HEK293 (cell line): ENCODE results near the gene STEAP3.
A peak's percentile ranks its signal among the peaks of the same experiment; 100 is the strongest.

Experiments
- CTCF ChIA-PET: fragments of 350-600 bp; formaldehyde crosslinking; extraction: SDS; loops from one replicate; lab custom pipeline; 2021; ENCODE audit warnings: antibody characterized with exemption; lab: Yijun Ruan, JAX
- POLR2A ChIA-PET: fragments of 300-600 bp; formaldehyde crosslinking; extraction: SDS; loops from one replicate; lab custom pipeline; 2020; ENCODE audit warnings: antibody characterized with exemption, inconsistent platforms; lab: Yijun Ruan, JAX
- H3K27ac ChIP-seq: fragments of 200-500 bp; sonication (Bioruptor generic); 2 replicates; pipeline ENCODE4 v1.5.1; 2014; ENCODE audit warnings: low read depth, low read length, control low read depth, inconsistent platforms; ENCODE audit errors: extremely low read depth
- H3K36me3 ChIP-seq, 2 experiments: fragments of 200-500 bp in 1 of 2; sonication (Bioruptor generic) in 1 of 2; 1 replicate in 1 of 2; 2 replicates in 1 of 2; pipeline ENCODE4 v1.5.1; 2014 to 2017; ENCODE audit warnings: inconsistent platforms in 2 of 2, low read length in 2 of 2; ENCODE audit not compliant: control insufficient read depth in 2 of 2, insufficient read depth in 1 of 2
- H3K4me1 ChIP-seq: fragments of 200-500 bp; sonication (Bioruptor generic); 2 replicates; pipeline ENCODE4 v1.5.1; 2014; ENCODE audit warnings: mild to moderate bottlenecking, low read length, inconsistent platforms; ENCODE audit not compliant: control insufficient read depth, insufficient read depth
- H3K4me3 ChIP-seq: 2 replicates; pipeline ENCODE4 v1.5.1; 2011; ENCODE audit warnings: low read depth, mild to moderate bottlenecking, control low read depth, low read length, moderate library complexity
- H3K9me3 ChIP-seq: fragments of 200-500 bp; sonication (Bioruptor generic); 2 replicates; pipeline ENCODE4 v1.5.1; 2014; ENCODE audit warnings: low read depth, low read length, inconsistent platforms; ENCODE audit not compliant: control insufficient read depth, insufficient read depth
- BCL11A ChIP-seq: fragments of 450-650 bp; formaldehyde crosslinking; IDR thresholded peaks from 2 replicates; pipeline ENCODE4 v1.5.1; 2016; ENCODE audit warnings: low read depth, missing biosample characterization, missing genetic modification characterization
- GLI2 ChIP-seq: fragments of 450-650 bp; formaldehyde crosslinking; IDR thresholded peaks from 2 replicates; pipeline ENCODE4; 2017; ENCODE audit warnings: missing biosample characterization, missing genetic modification characterization, low read depth, borderline replicate concordance
- HOXC10 ChIP-seq: sonication (generic); formaldehyde crosslinking; IDR thresholded peaks from 2 replicates; pipeline ENCODE4 v1.8.1; 2023; ENCODE audit warnings: mild to moderate bottlenecking, missing genetic modification reagents
- KLF10 ChIP-seq: fragments of 450-650 bp; IDR thresholded peaks from 2 replicates; pipeline ENCODE4 v1.5.1; 2018; ENCODE audit warnings: missing biosample characterization, mild to moderate bottlenecking, missing genetic modification characterization
- MEIS1 ChIP-seq: sonication (generic); formaldehyde crosslinking; IDR thresholded peaks from 2 replicates; pipeline ENCODE4 v1.8.1; 2022; ENCODE audit warnings: missing genetic modification reagents, mild to moderate bottlenecking, borderline replicate concordance
- OSR2 ChIP-seq: fragments of 450-650 bp; formaldehyde crosslinking; IDR thresholded peaks from 2 replicates; pipeline ENCODE4 v1.5.1; 2016; ENCODE audit warnings: missing biosample characterization, missing genetic modification characterization
- SCRT1 ChIP-seq: fragments of 450-650 bp; formaldehyde crosslinking; IDR thresholded peaks from 2 replicates; pipeline ENCODE4 v1.5.1; 2016; ENCODE audit warnings: missing biosample characterization, missing genetic modification characterization, borderline replicate concordance
- SETDB1 ChIP-seq: IDR thresholded peaks from one replicate; pipeline ENCODE4 v1.6.1; 2017; ENCODE audit warnings: mild to moderate bottlenecking, low read length, moderate library complexity, mixed read lengths; ENCODE audit not compliant: insufficient read length
- SP2 ChIP-seq: fragments of 450-650 bp; formaldehyde crosslinking; IDR thresholded peaks from 2 replicates; pipeline ENCODE4 v1.5.1; 2016; ENCODE audit warnings: missing biosample characterization, missing genetic modification characterization
- SP7 ChIP-seq: fragments of 450-650 bp; formaldehyde crosslinking; IDR thresholded peaks from 2 replicates; pipeline ENCODE4 v1.5.1; 2016; ENCODE audit warnings: missing biosample characterization, missing genetic modification characterization
- ZFHX2 ChIP-seq: fragments of 450-650 bp; formaldehyde crosslinking; conservative IDR thresholded peaks from 2 replicates; pipeline ENCODE4 v1.5.1; 2016; ENCODE audit warnings: missing biosample characterization, missing genetic modification characterization
- ZNF174 ChIP-seq: fragments of 450-650 bp; formaldehyde crosslinking; IDR thresholded peaks from 2 replicates; pipeline ENCODE4 v1.5.0; 2017; ENCODE audit warnings: missing biosample characterization, mild to moderate bottlenecking, missing genetic modification characterization
- ZNF211 ChIP-seq: fragments of 450-650 bp; formaldehyde crosslinking; IDR thresholded peaks from 2 replicates; pipeline ENCODE4 v1.5.1; 2016; ENCODE audit warnings: low read depth, missing biosample characterization, missing genetic modification characterization
- ZNF221 ChIP-seq: fragments of 450-650 bp; formaldehyde crosslinking; IDR thresholded peaks from 2 replicates; pipeline ENCODE4 v1.5.1; 2017; ENCODE audit warnings: missing biosample characterization, missing genetic modification characterization, borderline replicate concordance
- ZNF341 ChIP-seq: fragments of 450-650 bp; formaldehyde crosslinking; IDR thresholded peaks from 2 replicates; pipeline ENCODE4; 2016; ENCODE audit warnings: low read depth, missing biosample characterization, missing genetic modification characterization
- ZNF366 ChIP-seq: fragments of 450-650 bp; formaldehyde crosslinking; conservative IDR thresholded peaks from 2 replicates; pipeline ENCODE4 v1.5.1; 2016; ENCODE audit warnings: missing biosample characterization, missing genetic modification characterization
- ZNF404 ChIP-seq: fragments of 450-650 bp; formaldehyde crosslinking; IDR thresholded peaks from 2 replicates; pipeline ENCODE4 v1.5.1; 2017; ENCODE audit warnings: missing biosample characterization, missing genetic modification characterization
- ZNF585B ChIP-seq: fragments of 450-650 bp; formaldehyde crosslinking; IDR thresholded peaks from 2 replicates; pipeline ENCODE4 v1.5.1; 2016; ENCODE audit warnings: missing biosample characterization, missing genetic modification characterization
- ZNF621 ChIP-seq: fragments of 450-650 bp; formaldehyde crosslinking; IDR thresholded peaks from 2 replicates; pipeline ENCODE4 v1.5.1; 2017; ENCODE audit warnings: missing biosample characterization, missing genetic modification characterization
- ZNF624 ChIP-seq: fragments of 450-650 bp; formaldehyde crosslinking; IDR thresholded peaks from 2 replicates; pipeline ENCODE4 v1.5.1; 2017; ENCODE audit warnings: missing biosample characterization, missing genetic modification characterization
- ZNF629 ChIP-seq: fragments of 450-650 bp; formaldehyde crosslinking; IDR thresholded peaks from 2 replicates; pipeline ENCODE4 v1.5.1; 2017; ENCODE audit warnings: missing biosample characterization, missing genetic modification characterization
- ZNF701 ChIP-seq: fragments of 450-650 bp; formaldehyde crosslinking; IDR thresholded peaks from 2 replicates; pipeline ENCODE4 v1.5.1; 2016; ENCODE audit warnings: missing biosample characterization, missing genetic modification characterization
- ZNF747 ChIP-seq: fragments of 450-650 bp; formaldehyde crosslinking; IDR thresholded peaks from 2 replicates; pipeline ENCODE4 v1.5.1; 2016; ENCODE audit warnings: missing biosample characterization, missing genetic modification characterization
- ZSCAN30 ChIP-seq: fragments of 450-650 bp; IDR thresholded peaks from 2 replicates; pipeline ENCODE4 v1.5.1; 2018; ENCODE audit warnings: missing biosample characterization, mild to moderate bottlenecking, missing genetic modification characterization, moderate library complexity
- TF ChIP-seq, protein P1 (sequence below): fragments of 450-650 bp; formaldehyde crosslinking; IDR thresholded peaks from 2 replicates; pipeline ENCODE4 v1.5.1; 2017; ENCODE audit warnings: missing biosample characterization, mild to moderate bottlenecking, missing genetic modification characterization, moderate library complexity
- TF ChIP-seq, protein P2 (sequence below): fragments of 450-650 bp; formaldehyde crosslinking; IDR thresholded peaks from 2 replicates; pipeline ENCODE4 v1.5.1; 2016; ENCODE audit warnings: missing biosample characterization, missing genetic modification characterization
- TF ChIP-seq, protein P3 (sequence below): fragments of 450-650 bp; formaldehyde crosslinking; IDR thresholded peaks from 2 replicates; pipeline ENCODE4 v1.5.1; 2016; ENCODE audit warnings: missing biosample characterization, missing genetic modification characterization
- TF ChIP-seq, protein P4 (sequence below): fragments of 450-650 bp; formaldehyde crosslinking; IDR thresholded peaks from 2 replicates; pipeline ENCODE4 v1.5.1; 2017; ENCODE audit warnings: missing biosample characterization, missing genetic modification characterization
- TF ChIP-seq, protein P5 (sequence below): fragments of 450-650 bp; formaldehyde crosslinking; IDR thresholded peaks from 2 replicates; pipeline ENCODE4 v1.5.1; 2016; ENCODE audit warnings: missing biosample characterization, missing genetic modification characterization
- TF ChIP-seq, protein P6 (sequence below): fragments of 450-650 bp; formaldehyde crosslinking; IDR thresholded peaks from 2 replicates; pipeline ENCODE4 v1.5.1; 2016; ENCODE audit warnings: missing biosample characterization, missing genetic modification characterization

Gene STEAP3

DNA sequence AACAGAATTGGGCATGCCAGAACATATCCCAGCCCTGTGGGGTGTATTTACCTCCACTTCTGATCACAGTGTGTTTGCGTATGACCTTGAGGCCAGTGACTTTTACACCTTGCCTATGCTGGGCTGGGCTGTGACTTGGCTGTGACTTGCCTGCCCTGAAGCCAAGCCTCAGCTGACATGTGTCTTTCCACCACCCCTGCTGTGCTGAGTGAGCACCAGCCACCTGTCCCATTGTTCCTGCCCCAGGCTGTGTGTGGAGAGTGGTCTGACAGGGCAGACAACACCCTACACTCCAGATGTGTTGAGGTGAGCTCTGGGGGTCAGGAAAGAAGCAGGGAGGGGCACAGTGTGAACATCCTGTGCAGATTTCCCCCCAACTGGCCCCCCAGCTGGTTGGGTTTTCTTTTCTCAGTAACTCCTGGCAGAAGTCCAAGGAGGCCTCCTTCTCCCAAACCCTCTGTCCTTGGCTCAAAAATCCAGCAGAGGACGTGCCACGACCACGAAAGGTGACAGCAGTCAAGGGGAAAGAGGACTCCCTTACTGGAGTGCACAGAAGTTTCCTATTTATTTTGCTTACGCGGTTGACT lies 5.1 kb upstream of the STEAP3 start:
- Histone ChIP-seq H3K9me3 (no peaks in the 10 kb centered on the region), H3K36me3 (no peaks in the 10 kb centered on the region), H3K27ac (peak overlapping the region; percentile 11; the same call in 1 of the 2 replicates), H3K4me1 (peaks cover 13% of the 10 kb centered on the region), H3K4me3 (no peak overlapping the region)
- ChIA-PET CTCF (interaction anchor here (0.6 to 6.0 kb wide), 36 partner anchors 8 to 484 kb away, joined by 3 to 53 read pairs (median 4); no protein-coding TSS in a partner anchor), POLR2A (interaction anchor here (1.6 kb wide), 1 partner anchor 22 kb away, joined by 4 read pairs; no protein-coding TSS in a partner anchor)
- TF ChIP-seq SP7 (tag by site-specific recombination): no peak
- TF ChIP-seq ZNF629 (tag by site-specific recombination): no peak
- no peak for TF ChIP-seq ZNF174 (tag by site-specific recombination)
- TF ChIP-seq ZNF621 (tag by site-specific recombination): no peak
- TF ChIP-seq ZNF701: no peak
- no peak for TF ChIP-seq BCL11A (tag by site-specific recombination)
- TF ChIP-seq ZSCAN30 (tag by site-specific recombination): no peak
- no peak for TF ChIP-seq GLI2 (tag by site-specific recombination)
- no peak for TF ChIP-seq ZNF366
- TF ChIP-seq ZNF747 (tag by site-specific recombination): no peak
- TF ChIP-seq, protein P1, sequence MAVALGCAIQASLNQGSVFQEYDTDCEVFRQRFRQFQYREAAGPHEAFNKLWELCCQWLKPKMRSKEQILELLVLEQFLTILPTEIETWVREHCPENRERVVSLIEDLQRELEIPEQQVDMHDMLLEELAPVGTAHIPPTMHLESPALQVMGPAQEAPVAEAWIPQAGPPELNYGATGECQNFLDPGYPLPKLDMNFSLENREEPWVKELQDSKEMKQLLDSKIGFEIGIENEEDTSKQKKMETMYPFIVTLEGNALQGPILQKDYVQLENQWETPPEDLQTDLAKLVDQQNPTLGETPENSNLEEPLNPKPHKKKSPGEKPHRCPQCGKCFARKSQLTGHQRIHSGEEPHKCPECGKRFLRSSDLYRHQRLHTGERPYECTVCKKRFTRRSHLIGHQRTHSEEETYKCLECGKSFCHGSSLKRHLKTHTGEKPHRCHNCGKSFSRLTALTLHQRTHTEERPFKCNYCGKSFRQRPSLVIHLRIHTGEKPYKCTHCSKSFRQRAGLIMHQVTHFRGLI (tag by site-specific recombination): no peak
- TF ChIP-seq, protein P2, sequence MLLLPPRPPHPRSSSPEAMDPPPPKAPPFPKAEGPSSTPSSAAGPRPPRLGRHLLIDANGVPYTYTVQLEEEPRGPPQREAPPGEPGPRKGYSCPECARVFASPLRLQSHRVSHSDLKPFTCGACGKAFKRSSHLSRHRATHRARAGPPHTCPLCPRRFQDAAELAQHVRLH (tag by site-specific recombination): no peak
- no peak for TF ChIP-seq ZNF341 (tag by site-specific recombination)
- TF ChIP-seq, protein P3, sequence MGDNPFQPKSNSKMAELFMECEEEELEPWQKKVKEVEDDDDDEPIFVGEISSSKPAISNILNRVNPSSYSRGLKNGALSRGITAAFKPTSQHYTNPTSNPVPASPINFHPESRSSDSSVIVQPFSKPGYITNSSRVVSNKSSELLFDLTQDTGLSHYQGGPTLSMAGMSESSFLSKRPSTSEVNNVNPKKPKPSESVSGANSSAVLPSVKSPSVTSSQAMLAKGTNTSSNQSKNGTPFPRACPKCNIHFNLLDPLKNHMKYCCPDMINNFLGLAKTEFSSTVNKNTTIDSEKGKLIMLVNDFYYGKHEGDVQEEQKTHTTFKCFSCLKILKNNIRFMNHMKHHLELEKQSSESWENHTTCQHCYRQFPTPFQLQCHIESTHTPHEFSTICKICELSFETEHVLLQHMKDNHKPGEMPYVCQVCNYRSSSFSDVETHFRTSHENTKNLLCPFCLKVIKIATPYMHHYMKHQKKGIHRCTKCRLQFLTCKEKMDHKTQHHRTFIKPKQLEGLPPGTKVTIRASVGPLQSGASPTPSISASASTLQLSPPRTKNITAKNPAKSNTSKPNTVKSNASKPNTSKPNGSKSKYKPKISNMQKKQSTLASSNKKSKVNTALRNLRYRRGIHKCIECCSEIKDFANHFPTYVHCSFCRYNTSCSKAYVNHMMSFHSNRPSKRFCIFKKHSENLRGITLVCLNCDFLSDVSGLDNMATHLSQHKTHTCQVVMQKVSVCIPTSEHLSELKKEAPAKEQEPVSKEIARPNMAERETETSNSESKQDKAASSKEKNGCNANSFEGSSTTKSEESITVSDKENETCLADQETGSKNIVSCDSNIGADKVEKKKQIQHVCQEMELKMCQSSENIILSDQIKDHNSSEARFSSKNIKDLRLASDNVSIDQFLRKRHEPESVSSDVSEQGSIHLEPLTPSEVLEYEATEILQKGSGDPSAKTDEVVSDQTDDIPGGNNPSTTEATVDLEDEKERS (tag by site-specific recombination): no peak
- no peak for TF ChIP-seq SCRT1 (tag by site-specific recombination)
- no peak for TF ChIP-seq ZNF404 (tag by site-specific recombination)
- no peak for TF ChIP-seq ZNF211 (tag by site-specific recombination)
- no peak for TF ChIP-seq MEIS1 (CRISPR knock-in tag)
- TF ChIP-seq HOXC10 (CRISPR knock-in tag): no peak
- TF ChIP-seq ZFHX2: no peak
- no peak for TF ChIP-seq SETDB1
- TF ChIP-seq, protein P4, sequence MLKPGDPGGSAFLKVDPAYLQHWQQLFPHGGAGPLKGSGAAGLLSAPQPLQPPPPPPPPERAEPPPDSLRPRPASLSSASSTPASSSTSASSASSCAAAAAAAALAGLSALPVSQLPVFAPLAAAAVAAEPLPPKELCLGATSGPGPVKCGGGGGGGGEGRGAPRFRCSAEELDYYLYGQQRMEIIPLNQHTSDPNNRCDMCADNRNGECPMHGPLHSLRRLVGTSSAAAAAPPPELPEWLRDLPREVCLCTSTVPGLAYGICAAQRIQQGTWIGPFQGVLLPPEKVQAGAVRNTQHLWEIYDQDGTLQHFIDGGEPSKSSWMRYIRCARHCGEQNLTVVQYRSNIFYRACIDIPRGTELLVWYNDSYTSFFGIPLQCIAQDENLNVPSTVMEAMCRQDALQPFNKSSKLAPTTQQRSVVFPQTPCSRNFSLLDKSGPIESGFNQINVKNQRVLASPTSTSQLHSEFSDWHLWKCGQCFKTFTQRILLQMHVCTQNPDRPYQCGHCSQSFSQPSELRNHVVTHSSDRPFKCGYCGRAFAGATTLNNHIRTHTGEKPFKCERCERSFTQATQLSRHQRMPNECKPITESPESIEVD (tag by site-specific recombination): no peak
- TF ChIP-seq SP2: no peak
- no peak for TF ChIP-seq ZNF221 (tag by site-specific recombination)
- no peak for TF ChIP-seq KLF10 (tag by site-specific recombination)
- TF ChIP-seq, protein P5, sequence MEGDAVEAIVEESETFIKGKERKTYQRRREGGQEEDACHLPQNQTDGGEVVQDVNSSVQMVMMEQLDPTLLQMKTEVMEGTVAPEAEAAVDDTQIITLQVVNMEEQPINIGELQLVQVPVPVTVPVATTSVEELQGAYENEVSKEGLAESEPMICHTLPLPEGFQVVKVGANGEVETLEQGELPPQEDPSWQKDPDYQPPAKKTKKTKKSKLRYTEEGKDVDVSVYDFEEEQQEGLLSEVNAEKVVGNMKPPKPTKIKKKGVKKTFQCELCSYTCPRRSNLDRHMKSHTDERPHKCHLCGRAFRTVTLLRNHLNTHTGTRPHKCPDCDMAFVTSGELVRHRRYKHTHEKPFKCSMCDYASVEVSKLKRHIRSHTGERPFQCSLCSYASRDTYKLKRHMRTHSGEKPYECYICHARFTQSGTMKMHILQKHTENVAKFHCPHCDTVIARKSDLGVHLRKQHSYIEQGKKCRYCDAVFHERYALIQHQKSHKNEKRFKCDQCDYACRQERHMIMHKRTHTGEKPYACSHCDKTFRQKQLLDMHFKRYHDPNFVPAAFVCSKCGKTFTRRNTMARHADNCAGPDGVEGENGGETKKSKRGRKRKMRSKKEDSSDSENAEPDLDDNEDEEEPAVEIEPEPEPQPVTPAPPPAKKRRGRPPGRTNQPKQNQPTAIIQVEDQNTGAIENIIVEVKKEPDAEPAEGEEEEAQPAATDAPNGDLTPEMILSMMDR: peak; percentile 92
- TF ChIP-seq, protein P6, sequence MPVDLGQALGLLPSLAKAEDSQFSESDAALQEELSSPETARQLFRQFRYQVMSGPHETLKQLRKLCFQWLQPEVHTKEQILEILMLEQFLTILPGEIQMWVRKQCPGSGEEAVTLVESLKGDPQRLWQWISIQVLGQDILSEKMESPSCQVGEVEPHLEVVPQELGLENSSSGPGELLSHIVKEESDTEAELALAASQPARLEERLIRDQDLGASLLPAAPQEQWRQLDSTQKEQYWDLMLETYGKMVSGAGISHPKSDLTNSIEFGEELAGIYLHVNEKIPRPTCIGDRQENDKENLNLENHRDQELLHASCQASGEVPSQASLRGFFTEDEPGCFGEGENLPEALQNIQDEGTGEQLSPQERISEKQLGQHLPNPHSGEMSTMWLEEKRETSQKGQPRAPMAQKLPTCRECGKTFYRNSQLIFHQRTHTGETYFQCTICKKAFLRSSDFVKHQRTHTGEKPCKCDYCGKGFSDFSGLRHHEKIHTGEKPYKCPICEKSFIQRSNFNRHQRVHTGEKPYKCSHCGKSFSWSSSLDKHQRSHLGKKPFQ (tag by site-specific recombination): peak; percentile 83
- no peak for TF ChIP-seq ZNF585B
- TF ChIP-seq ZNF624 (tag by site-specific recombination): no peak
- peak; percentile 60; the same call in 1 of the 2 replicates for TF ChIP-seq OSR2 (tag by site-specific recombination)
